ENCODE results near the gene LSS.

- no peak for TF ChIP-seq CTCF (IDR thresholded peaks at IDR 0.05)
- no peak for TF ChIP-seq POLR2AphosphoS5 (IDR thresholded peaks at IDR 0.05)
- no peak for TF ChIP-seq POLR2A (IDR thresholded peaks at IDR 0.05)
Observed at GRCh38 chr21:46273341-46273740, 44.8 kb upstream of the LSS start.

Data from stomach (tissue), 4 donors.